GM12864 (cell line): ENCODE measurements around the gene RALGAPA2.

ENCODE experiments used
- DNase-seq: peaks from one replicate; pipeline ENCODE4 v3.0.0-alpha.2; 2011; ENCODE audit warnings: low read depth
- H3K4me3 ChIP-seq: 2 replicates; pipeline ENCODE4 v1.5.1; 2011; ENCODE audit warnings: mild to moderate bottlenecking, low read depth, low read length, control low read depth
- TF ChIP-seq, protein P1 (sequence below): IDR thresholded peaks from 2 replicates; pipeline ENCODE4 v1.5.1; 2011; ENCODE audit warnings: low read depth, mild to moderate bottlenecking, moderate library complexity, low read length, control low read depth, inconsistent platforms; ENCODE audit errors: missing control alignments

Gene RALGAPA2

DNA sequence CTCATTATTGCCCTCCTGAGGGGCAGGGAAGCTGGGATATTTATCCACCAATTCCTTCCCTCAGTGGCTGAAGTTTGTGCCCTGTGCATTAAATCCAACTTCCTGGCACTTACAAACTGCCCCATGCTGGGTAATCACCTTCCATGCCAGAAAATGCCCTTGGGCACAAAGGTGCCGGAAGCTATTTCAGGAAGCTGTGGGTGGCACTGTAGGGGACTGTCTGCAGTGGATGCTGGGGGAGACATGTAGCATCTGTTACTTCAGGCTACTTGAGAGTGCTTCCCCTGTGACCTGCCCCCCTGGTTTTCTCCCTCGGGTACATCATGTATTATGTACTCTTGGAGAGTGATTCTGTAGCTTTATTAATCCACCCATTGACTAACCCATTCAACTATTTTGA, 24.7 kb upstream of the RALGAPA2 start:
- H3K4me3 ChIP-seq = no peak overlapping the region
- DNase-seq = no peak
- TF ChIP-seq, protein P1, sequence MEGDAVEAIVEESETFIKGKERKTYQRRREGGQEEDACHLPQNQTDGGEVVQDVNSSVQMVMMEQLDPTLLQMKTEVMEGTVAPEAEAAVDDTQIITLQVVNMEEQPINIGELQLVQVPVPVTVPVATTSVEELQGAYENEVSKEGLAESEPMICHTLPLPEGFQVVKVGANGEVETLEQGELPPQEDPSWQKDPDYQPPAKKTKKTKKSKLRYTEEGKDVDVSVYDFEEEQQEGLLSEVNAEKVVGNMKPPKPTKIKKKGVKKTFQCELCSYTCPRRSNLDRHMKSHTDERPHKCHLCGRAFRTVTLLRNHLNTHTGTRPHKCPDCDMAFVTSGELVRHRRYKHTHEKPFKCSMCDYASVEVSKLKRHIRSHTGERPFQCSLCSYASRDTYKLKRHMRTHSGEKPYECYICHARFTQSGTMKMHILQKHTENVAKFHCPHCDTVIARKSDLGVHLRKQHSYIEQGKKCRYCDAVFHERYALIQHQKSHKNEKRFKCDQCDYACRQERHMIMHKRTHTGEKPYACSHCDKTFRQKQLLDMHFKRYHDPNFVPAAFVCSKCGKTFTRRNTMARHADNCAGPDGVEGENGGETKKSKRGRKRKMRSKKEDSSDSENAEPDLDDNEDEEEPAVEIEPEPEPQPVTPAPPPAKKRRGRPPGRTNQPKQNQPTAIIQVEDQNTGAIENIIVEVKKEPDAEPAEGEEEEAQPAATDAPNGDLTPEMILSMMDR = no peak

DNA sequence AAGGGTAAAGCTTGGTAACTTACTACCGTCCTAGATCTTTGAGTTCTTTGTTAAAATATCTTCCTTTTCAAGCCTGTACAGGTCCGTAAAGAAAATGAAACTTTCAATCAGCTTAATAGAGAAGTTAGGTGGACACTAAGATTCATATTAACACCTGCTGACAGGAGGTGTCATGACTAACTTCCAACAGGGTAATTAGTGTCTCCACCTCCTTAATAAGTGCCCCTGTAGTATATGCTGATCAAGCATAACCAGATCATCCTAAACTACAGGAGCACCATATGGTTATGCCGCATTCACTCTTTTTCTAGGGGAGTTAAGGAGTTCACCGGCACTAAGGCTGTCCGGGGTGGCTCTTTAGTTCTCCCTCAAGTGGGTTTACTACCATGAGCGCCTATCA, 23.9 kb upstream of the RALGAPA2 start:
- DNase-seq = no peak
- TF ChIP-seq, protein P1 = no peak
- no peak overlapping the region for H3K4me3 ChIP-seq

DNA sequence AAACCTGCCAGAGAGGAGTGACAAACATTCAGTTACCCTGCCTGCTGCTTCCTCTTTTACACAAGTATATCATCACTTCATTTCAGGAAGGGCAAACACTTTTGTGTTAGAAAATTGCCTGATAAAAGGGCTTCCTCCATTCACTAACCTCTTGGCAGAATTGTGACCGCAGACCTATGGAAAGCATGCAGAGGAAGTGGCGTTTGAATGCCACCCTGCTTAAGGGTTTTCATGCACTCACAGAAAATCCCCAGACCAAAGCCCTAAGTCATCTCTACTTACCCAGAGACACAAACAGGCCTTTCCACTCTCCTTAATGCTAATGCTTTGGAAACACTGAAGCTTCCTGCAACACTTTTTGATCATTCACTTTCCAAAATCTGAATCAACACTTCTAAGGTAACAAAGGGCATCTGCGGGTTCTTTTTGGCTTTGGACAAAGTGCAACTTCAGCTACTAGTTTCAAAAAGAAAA, 22.1 kb upstream of the RALGAPA2 start:
- TF ChIP-seq, protein P1 = no peak
- DNase-seq = no peak
- no peak overlapping the region for H3K4me3 ChIP-seq

DNA sequence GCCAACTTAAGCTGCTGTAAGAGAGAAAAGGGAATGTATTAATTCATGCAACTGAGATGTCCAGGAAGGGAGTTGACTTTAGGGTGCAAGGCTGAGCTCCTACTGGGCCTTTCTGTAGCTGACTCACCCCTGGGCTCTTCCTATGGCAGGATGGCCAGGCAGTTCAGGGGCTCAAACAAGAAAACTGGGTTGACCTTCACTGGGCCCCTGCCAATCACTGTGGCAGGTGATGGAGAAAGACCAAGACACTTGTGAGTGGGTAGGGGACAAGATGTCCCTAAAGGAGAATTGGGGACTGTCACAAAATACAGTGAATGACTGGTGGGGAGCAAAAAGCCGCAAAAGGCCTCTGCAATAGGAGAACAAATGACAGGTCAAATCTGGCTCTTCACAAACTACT, 21.5 kb upstream of the RALGAPA2 start:
- TF ChIP-seq, protein P1 = no peak
- no peak for DNase-seq
- no peak overlapping the region for H3K4me3 ChIP-seq

DNA sequence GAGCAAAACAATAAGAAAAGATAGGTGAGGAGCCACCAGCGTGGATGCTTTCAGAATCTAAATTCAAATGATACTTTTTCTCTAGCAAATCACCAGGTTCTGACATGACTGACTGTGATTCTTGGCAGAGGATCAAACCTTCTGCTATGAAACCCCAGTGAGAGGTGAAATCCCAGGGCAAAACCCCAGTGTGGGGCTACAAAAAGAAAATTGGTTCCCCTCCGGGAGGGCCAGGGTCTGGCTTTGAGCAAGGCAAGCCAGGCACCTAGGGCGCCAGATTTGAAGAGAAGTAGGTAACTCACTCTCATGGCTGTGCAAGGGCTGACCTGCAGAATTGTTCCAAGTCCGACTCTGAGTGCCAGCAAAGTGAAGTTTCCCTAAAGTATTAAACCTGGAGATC, 20.2 kb upstream of the RALGAPA2 start:
- DNase-seq = no peak
- TF ChIP-seq, protein P1 = no peak
- H3K4me3 ChIP-seq = no peak overlapping the region

DNA sequence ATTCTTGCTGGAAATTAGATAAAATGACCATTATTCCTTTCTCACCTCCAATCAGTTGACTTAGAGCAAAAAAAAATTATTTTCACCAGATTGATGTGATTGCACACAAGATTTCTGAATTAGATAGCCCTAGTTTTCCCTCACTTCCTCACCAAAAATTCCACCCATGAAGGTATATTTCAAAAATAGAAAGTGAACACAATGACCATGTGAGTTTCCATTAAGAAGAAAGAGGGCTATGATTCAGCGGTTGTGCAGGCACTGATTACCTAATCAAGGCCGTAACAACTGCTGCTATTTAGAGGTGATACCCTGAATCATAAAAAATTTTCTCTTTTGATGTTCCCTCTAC, 19.5 kb upstream of the RALGAPA2 start:
- no peak overlapping the region for H3K4me3 ChIP-seq
- TF ChIP-seq, protein P1 = no peak
- no peak for DNase-seq
